ENCODE data around the gene ITGB1.

The ITGB1 gene

GRCh38 chr10:32927750-32928149, 30.3 kb downstream of the ITGB1 start:
- H4K20me1 ChIP-seq (ENCODE audit: control insufficient read depth, insufficient read depth, low read depth, low read length): no peaks in the 10 kb centered on the region

GRCh38 chr10:32923849-32924248, 34.2 kb downstream of the ITGB1 start:
- H3K4me2 ChIP-seq (ENCODE audit: low read length): no peak overlapping the region
- H3K36me3 ChIP-seq (ENCODE audit: control insufficient read depth, low read length): peaks cover 97% of the 10 kb centered on the region
- peaks cover 12% of the 10 kb centered on the region for H3K79me2 ChIP-seq (ENCODE audit: control insufficient read depth, low read length)
- no peaks in the 10 kb centered on the region for H3K9me2 ChIP-seq (replicated peaks; ENCODE audit: control insufficient read depth, low read length)
- H3K27ac ChIP-seq (ENCODE audit: low read depth, low read length): no peak overlapping the region
- H4K20me1 ChIP-seq (ENCODE audit: control insufficient read depth, insufficient read depth, low read depth, low read length): no peaks in the 10 kb centered on the region
- H3K4me3 ChIP-seq (ENCODE audit: low read length): no peak overlapping the region
- no peaks in the 10 kb centered on the region for H3K4me1 ChIP-seq (ENCODE audit: control insufficient read depth, low read length)
- no peaks in the 10 kb centered on the region for H3K9me3 ChIP-seq (ENCODE audit: control insufficient read depth, insufficient read depth, low read length)
- TF ChIP-seq EZH2phosphoT487 (IDR thresholded peaks at IDR 0.05; ENCODE audit: borderline replicate concordance, low read length) (no peak), CTCF (IDR thresholded peaks at IDR 0.05; ENCODE audit: low read depth, low read length, poor library complexity, severe bottlenecking) (no peak)
- H3F3A ChIP-seq (ENCODE audit: control insufficient read depth, insufficient read depth): 0 out of 2 replicates have a peak, but pooled peaks cover 7% of the 10 kb centered on the region
- no peaks in the 10 kb centered on the region for H3K27me3 ChIP-seq (ENCODE audit: control insufficient read depth, low read length)

More at GRCh38 chr10:32927750-32928149, 30.3 kb downstream of the ITGB1 start:
- Histone ChIP-seq H3F3A (ENCODE audit: control insufficient read depth, insufficient read depth) (0 out of 2 replicates have a peak, but pooled peaks cover 2% of the 10 kb centered on the region), H3K4me1 (ENCODE audit: control insufficient read depth, low read length) (no peaks in the 10 kb centered on the region), H3K9me3 (ENCODE audit: control insufficient read depth, insufficient read depth, low read length) (no peaks in the 10 kb centered on the region), H3K27me3 (ENCODE audit: control insufficient read depth, low read length) (no peaks in the 10 kb centered on the region), H3K9me2 (replicated peaks; ENCODE audit: control insufficient read depth, low read length) (no peaks in the 10 kb centered on the region), H3K4me2 (ENCODE audit: low read length) (no peak overlapping the region), H3K36me3 (ENCODE audit: control insufficient read depth, low read length) (peaks cover 92% of the 10 kb centered on the region), H3K27ac (ENCODE audit: low read depth, low read length) (no peak overlapping the region), H3K79me2 (ENCODE audit: control insufficient read depth, low read length) (peaks cover 21% of the 10 kb centered on the region), H3K4me3 (ENCODE audit: low read length) (no peak overlapping the region)
- TF ChIP-seq CTCF (IDR thresholded peaks at IDR 0.05; ENCODE audit: low read depth, low read length, poor library complexity, severe bottlenecking) (no peak), EZH2phosphoT487 (IDR thresholded peaks at IDR 0.05; ENCODE audit: borderline replicate concordance, low read length) (no peak)

GRCh38 chr10:32923134-32923533, 34.9 kb downstream of the ITGB1 start:
- Histone ChIP-seq H3K9me3 (ENCODE audit: control insufficient read depth, insufficient read depth, low read length) (0 out of 2 replicates have a peak, but pooled peaks cover 2% of the 10 kb centered on the region), H3F3A (ENCODE audit: control insufficient read depth, insufficient read depth) (0 out of 2 replicates have a peak, but pooled peaks cover 7% of the 10 kb centered on the region), H3K36me3 (ENCODE audit: control insufficient read depth, low read length) (peaks cover 98% of the 10 kb centered on the region), H3K9me2 (replicated peaks; ENCODE audit: control insufficient read depth, low read length) (no peaks in the 10 kb centered on the region), H3K27ac (ENCODE audit: low read depth, low read length) (no peak overlapping the region), H3K4me3 (ENCODE audit: low read length) (no peak overlapping the region), H3K4me2 (ENCODE audit: low read length) (no peak overlapping the region), H3K79me2 (ENCODE audit: control insufficient read depth, low read length) (peaks cover 14% of the 10 kb centered on the region), H3K27me3 (ENCODE audit: control insufficient read depth, low read length) (no peaks in the 10 kb centered on the region), H3K4me1 (ENCODE audit: control insufficient read depth, low read length) (no peaks in the 10 kb centered on the region), H4K20me1 (ENCODE audit: control insufficient read depth, insufficient read depth, low read depth, low read length) (no peaks in the 10 kb centered on the region)
- TF ChIP-seq EZH2phosphoT487 (IDR thresholded peaks at IDR 0.05; ENCODE audit: borderline replicate concordance, low read length) (no peak), CTCF (IDR thresholded peaks at IDR 0.05; ENCODE audit: low read depth, low read length, poor library complexity, severe bottlenecking) (no peak)

Measured in DOHH2 (cell line).